CD4-positive, alpha-beta memory T cell (primary cell): ENCODE measurements around the gene CD3G. TPM values are rescaled to one million over a fixed set of nuclear protein-coding genes. Genes with fewer than 3 reads are reported as not detected.
"Not testable (repeated sequence)": the region's sequence is repeated elsewhere in the genome, so short reads cannot be mapped to it uniquely, and the experiment has no call there.

Experiments used
- CTCF ChIA-PET: fragments of 350-600 bp; sonication (Branson Sonifier 250); formaldehyde crosslinking; loops from one replicate; lab custom pipeline; 2021; ENCODE audit warnings: inconsistent platforms; ENCODE audit not compliant: partially characterized antibody; lab: Charles Lee
- POLR2A ChIA-PET: fragments of 350-600 bp; sonication (Branson Sonifier 250); formaldehyde crosslinking; loops from one replicate; lab custom pipeline; 2021; ENCODE audit not compliant: partially characterized antibody; lab: Charles Lee
- DNase-seq, 5 donors: peaks; one replicate each; pipeline versions ENCODE4 v3.0.0 to v3.0.0-alpha.2; 2020 to 2022; ENCODE audit warnings: mixed read lengths in 1 of 5
- H3K27ac ChIP-seq: one replicate; pipeline ENCODE4 v1.7.0; 2013; ENCODE audit warnings: low read depth, low read length
- H3K27me3 ChIP-seq: 2 replicates; pipeline ENCODE4 v1.7.0; 2013; ENCODE audit warnings: mild to moderate bottlenecking, low read length, moderate library complexity; ENCODE audit not compliant: insufficient read depth
- H3K36me3 ChIP-seq: 2 replicates; pipeline ENCODE4 v1.7.0; 2013; ENCODE audit warnings: mild to moderate bottlenecking, low read length, moderate library complexity; ENCODE audit not compliant: insufficient read depth
- H3K4me1 ChIP-seq: 2 replicates; pipeline ENCODE4 v1.7.0; 2013; ENCODE audit warnings: mild to moderate bottlenecking, low read length, moderate library complexity; ENCODE audit not compliant: insufficient read depth
- H3K4me3 ChIP-seq, 2 donors: one replicate each; pipeline ENCODE4 v1.7.0; 2013; ENCODE audit warnings: low read length in 2 of 2, mild to moderate bottlenecking in 1 of 2
- H3K9me3 ChIP-seq, 2 donors: one replicate each; pipeline ENCODE4 v1.7.0; 2013; ENCODE audit warnings: low read length in 2 of 2, control low read depth in 1 of 2; ENCODE audit not compliant: control insufficient read depth in 1 of 2
- H3K27ac Mint-ChIP-seq, 7 donors: one replicate each; pipeline ENCODE4 v1.8.0; 2020 to 2021; ENCODE audit warnings: mixed read lengths in 7 of 7, mild to moderate bottlenecking in 6 of 7, inconsistent platforms in 3 of 7, moderate library complexity in 3 of 7
- H3K27me3 Mint-ChIP-seq, 2 donors: one replicate each; pipeline ENCODE4 v1.8.0; 2020 to 2021; ENCODE audit warnings: mixed read lengths in 2 of 2
- H3K36me3 Mint-ChIP-seq, 2 donors: one replicate each; pipeline ENCODE4 v1.8.0; 2020 to 2021; ENCODE audit warnings: mixed read lengths in 2 of 2, inconsistent platforms in 1 of 2, mild to moderate bottlenecking in 1 of 2
- H3K4me1 Mint-ChIP-seq, 4 donors: one replicate each; pipeline ENCODE4 v1.8.0; 2020 to 2021; ENCODE audit warnings: mixed read lengths in 4 of 4, mild to moderate bottlenecking in 1 of 4
- H3K4me3 Mint-ChIP-seq, 8 donors: one replicate each; pipeline ENCODE4 v1.8.0; 2020 to 2021; ENCODE audit warnings: mixed read lengths in 8 of 8, mild to moderate bottlenecking in 7 of 8, moderate library complexity in 6 of 8, inconsistent platforms in 3 of 8
- H3K9me3 Mint-ChIP-seq, 8 donors: one replicate each; pipeline ENCODE4 v1.8.0; 2020 to 2021; ENCODE audit warnings: mixed read lengths in 8 of 8, mild to moderate bottlenecking in 5 of 8, inconsistent platforms in 3 of 8, moderate library complexity in 1 of 8
- intact Hi-C: fragments of 100-400 bp; cut with micrococcal nuclease; formaldehyde crosslinking; loops from one replicate; pipeline ENCODE4 v1.15.1; 2023
- polyA plus RNA-seq, 2 donors: library from polyadenylated mRNA; unstranded; fragments of 300-500 nt; fragmentation: Illumina TruSeq; gene quantifications; one replicate each; pipeline ENCODE4 v1.2.3, GENCODE V29; 2021
- total RNA-seq, 2 experiments: library from RNA; stranded (reverse); gene quantifications; one replicate each; pipeline ENCODE4 v1.2.3, GENCODE V29; 2021

The CD3G gene
- total and polyA plus RNA-seq, 4 experiments from 2014 or later = 131 to 417 (median 198) TPM

DNA sequence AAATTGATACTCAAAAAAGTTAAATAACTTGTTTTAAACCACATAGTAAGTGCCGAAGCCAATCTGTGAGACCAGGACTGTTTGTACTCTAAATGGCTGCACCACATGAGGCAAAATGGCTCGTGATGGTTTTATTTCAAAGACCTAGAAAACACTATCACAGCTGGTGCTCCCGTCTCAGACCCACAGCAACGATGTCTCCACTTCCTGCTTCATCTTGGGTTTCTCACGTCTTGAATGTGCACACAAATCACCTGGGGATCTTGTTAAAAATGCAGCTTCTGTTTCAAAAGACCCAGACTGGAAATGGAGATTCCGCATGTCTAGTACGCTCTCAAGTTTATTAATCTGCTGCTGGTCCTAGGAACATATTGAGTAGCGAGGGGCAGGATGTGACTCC, 38.4 kb upstream of the CD3G start:
- intact Hi-C loops = loop anchor here (1.0 to 5.0 kb wide), 4 partner anchors 9 to 132 kb away; partner anchors contain the start of genes CD3D and KMT2A
- Histone ChIP-seq H3K36me3 (peaks cover 9% of the 10 kb centered on the region), H3K4me3 (peak overlapping the region; percentile 96 to 97), H3K4me1 (peaks cover 76% of the 10 kb centered on the region), H3K9me3 (no peaks in the 10 kb centered on the region), H3K27ac (peak overlapping the region; percentile 91), H3K27me3 (no peaks in the 10 kb centered on the region)
- Mint-ChIP-seq H3K36me3 (peaks cover 49 to 57% of the 10 kb centered on the region in 2 donors), H3K27ac (peak overlapping the region; percentile 98 to 100 (median 99)), H3K4me1 (peaks cover 52 to 96% (median 73%) of the 10 kb centered on the region in 4 donors), H3K27me3 (no peaks in the 10 kb centered on the region), H3K9me3 (peaks cover 0 to 3% (median 0%) of the 10 kb centered on the region in 8 donors), H3K4me3 (peak overlapping the region; percentile 99 to 100 (median 100))
- DNase-seq = peak; percentile 68 to 78 (median 70)
- CTCF ChIA-PET = interaction anchor here (1.5 to 3.9 kb wide), 3 partner anchors 10 to 107 kb away, joined by 3 to 44 read pairs (median 18); no protein-coding TSS in a partner anchor
- POLR2A ChIA-PET = interaction anchor here (0.6 to 5.8 kb wide), 15 partner anchors 10 to 137 kb away, joined by 3 to 45 read pairs (median 5); partner anchors contain the start of genes JAML, MPZL3 and UBE4A

DNA sequence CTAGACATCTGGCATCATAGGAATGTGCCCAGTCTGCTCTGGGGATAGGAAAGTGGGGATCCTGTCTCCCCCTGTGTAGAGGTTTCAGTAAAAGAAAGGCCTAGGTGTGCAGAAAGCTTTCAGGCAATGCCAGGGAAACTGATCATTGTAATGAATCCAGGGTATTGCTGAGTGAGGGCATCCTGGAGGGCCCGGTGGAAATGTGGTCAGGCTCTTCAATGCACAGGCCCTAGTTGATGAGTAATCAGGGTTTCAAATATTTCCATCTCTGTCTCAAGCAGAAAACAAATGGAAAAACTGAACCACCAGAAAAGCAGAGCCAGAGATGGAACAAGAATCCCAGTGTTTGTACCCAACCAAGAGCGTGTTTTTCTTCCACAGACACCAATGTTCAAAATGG, 37.6 kb upstream of the CD3G start:
- H3K4me3 ChIP-seq = peak overlapping the region in 1 of 2 donors; percentile 44
- intact Hi-C loops = loop anchor here (5.0 kb wide), 1 partner anchor 131 kb away; the partner anchor contains the start of gene KMT2A

GRCh38 chr11:118308995-118309528, 35.1 kb upstream of the CD3G start:
- H3K27me3 Mint-ChIP-seq, H3K4me3 ChIP-seq, H3K9me3 ChIP-seq, H3K27me3 ChIP-seq, H3K9me3 Mint-ChIP-seq: not testable (repeated sequence)
- Histone ChIP-seq H3K27ac (peak overlapping the region; percentile 91), H3K36me3 (peaks cover 39% of the 10 kb centered on the region), H3K4me1 (peaks cover 80% of the 10 kb centered on the region)
- H3K4me3 Mint-ChIP-seq = peak overlapping the region; percentile 33 to 100 (median 62)
- H3K36me3 Mint-ChIP-seq = peaks cover 72 to 88% of the 10 kb centered on the region in 2 donors
- peak overlapping the region; percentile 69 to 99 (median 91) for H3K27ac Mint-ChIP-seq
- POLR2A ChIA-PET = interaction anchor here (0.8 to 1.9 kb wide), 5 partner anchors 10 to 111 kb away, joined by 4 to 9 read pairs (median 5); partner anchors contain the start of genes MPZL3 and UBE4A
- CTCF ChIA-PET = interaction anchor here (0.9 to 6.9 kb wide), 4 partner anchors 13 to 183 kb away, joined by 3 to 43 read pairs (median 4); no protein-coding TSS in a partner anchor
- intact Hi-C loops = loop anchor here (5.0 kb wide), 1 partner anchor 128 kb away; the partner anchor contains the start of gene KMT2A
- DNase-seq = peak in 1 of 5 donors; percentile 35
- peaks cover 53 to 94% (median 76%) of the 10 kb centered on the region in 4 donors for H3K4me1 Mint-ChIP-seq

More for the DNA sequence above, 37.6 kb upstream of the CD3G start:
- Histone ChIP-seq H3K27me3 (no peaks in the 10 kb centered on the region), H3K36me3 (peaks cover 16% of the 10 kb centered on the region), H3K9me3 (no peaks in the 10 kb centered on the region), H3K27ac (peak overlapping the region; percentile 91), H3K4me1 (peaks cover 79% of the 10 kb centered on the region)
- Mint-ChIP-seq H3K36me3 (peaks cover 49 to 65% of the 10 kb centered on the region in 2 donors), H3K4me3 (peak overlapping the region; percentile 80 to 100 (median 100)), H3K27ac (peak overlapping the region; percentile 65 to 99 (median 94)), H3K27me3 (no peaks in the 10 kb centered on the region), H3K9me3 (peaks cover 0 to 3% (median 0%) of the 10 kb centered on the region in 8 donors), H3K4me1 (peaks cover 48 to 96% (median 75%) of the 10 kb centered on the region in 4 donors)
- CTCF ChIA-PET = interaction anchor here (3.6 to 3.9 kb wide), 2 partner anchors 11 to 108 kb away, joined by 18 to 44 read pairs; no protein-coding TSS in a partner anchor
- DNase-seq = peak in 1 of 5 donors; percentile 75
- POLR2A ChIA-PET = interaction anchor here (0.9 to 5.8 kb wide), 9 partner anchors 10 to 129 kb away, joined by 3 to 45 read pairs (median 6); partner anchors contain the start of genes JAML, MPZL3 and UBE4A

DNA sequence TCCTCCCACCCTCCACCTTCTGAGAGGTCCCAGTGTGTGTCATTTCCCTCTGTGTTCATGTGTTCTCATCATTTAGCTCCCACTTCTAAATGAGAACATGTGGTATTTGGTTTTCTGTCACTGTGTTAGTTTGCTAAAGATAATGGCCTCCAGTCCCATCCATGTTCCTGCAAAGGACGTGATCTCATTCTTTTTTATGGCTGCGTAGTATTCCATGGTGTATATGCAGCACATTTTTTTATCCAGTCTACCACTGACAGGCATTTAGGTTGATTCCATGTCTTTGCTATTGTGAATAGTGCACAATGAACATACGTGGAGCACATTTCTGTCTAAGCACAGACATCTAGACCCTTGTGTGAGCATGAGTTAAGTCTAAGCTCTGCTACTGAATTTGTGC, 33.9 kb upstream of the CD3G start:
- no peak for DNase-seq
- intact Hi-C loops = no loop called here
- CTCF ChIA-PET = interaction anchor here (0.8 to 6.9 kb wide), 3 partner anchors 9 to 112 kb away, joined by 3 to 43 read pairs (median 8); no protein-coding TSS in a partner anchor
- Mint-ChIP-seq H3K27ac (peak overlapping the region; percentile 19 to 98 (median 89)), H3K27me3 (no peaks in the 10 kb centered on the region), H3K36me3 (peaks cover 77 to 88% of the 10 kb centered on the region in 2 donors), H3K4me1 (peaks cover 53 to 93% (median 79%) of the 10 kb centered on the region in 4 donors), H3K9me3 (peaks cover 0 to 3% (median 0%) of the 10 kb centered on the region in 8 donors), H3K4me3 (peak overlapping the region in 6 of 8 donors; percentile 31 to 75 (median 43))
- no peaks in the 10 kb centered on the region for H3K9me3 ChIP-seq
- no peak overlapping the region for H3K4me3 ChIP-seq
- H3K27ac ChIP-seq = no peak overlapping the region
- POLR2A ChIA-PET = interaction anchor here (1.2 to 2.0 kb wide), 3 partner anchors 15 to 112 kb away, joined by 4 to 7 read pairs (median 5); partner anchors contain the start of gene UBE4A
- H3K27me3 ChIP-seq = no peaks in the 10 kb centered on the region
- H3K36me3 ChIP-seq = peaks cover 49% of the 10 kb centered on the region
- peaks cover 86% of the 10 kb centered on the region for H3K4me1 ChIP-seq

GRCh38 chr11:118310781-118311485, 33.2 kb upstream of the CD3G start:
- Histone ChIP-seq H3K27me3 (no peaks in the 10 kb centered on the region), H3K9me3 (no peaks in the 10 kb centered on the region), H3K27ac (peak overlapping the region; percentile 41), H3K4me1 (peaks cover 93% of the 10 kb centered on the region), H3K36me3 (peaks cover 49% of the 10 kb centered on the region), H3K4me3 (no peak overlapping the region)
- H3K27me3 Mint-ChIP-seq = no peaks in the 10 kb centered on the region
- H3K4me1 Mint-ChIP-seq = peaks cover 56 to 95% (median 82%) of the 10 kb centered on the region in 4 donors
- intact Hi-C loops = no loop called here
- peak overlapping the region; percentile 64 to 98 (median 90) for H3K27ac Mint-ChIP-seq
- peak overlapping the region in 5 of 8 donors; percentile 20 to 74 (median 53) for H3K4me3 Mint-ChIP-seq
- ChIA-PET POLR2A (interaction anchor here (0.9 to 2.0 kb wide), 7 partner anchors 10 to 573 kb away, joined by 3 to 7 read pairs (median 4); partner anchors contain the start of genes CXCR5, JAML and UBE4A), CTCF (interaction anchor here (0.7 to 6.9 kb wide), 6 partner anchors 9 to 112 kb away, joined by 3 to 43 read pairs (median 4); no protein-coding TSS in a partner anchor)
- H3K36me3 Mint-ChIP-seq = peaks cover 78 to 89% of the 10 kb centered on the region in 2 donors
- no peak for DNase-seq
- H3K9me3 Mint-ChIP-seq = peaks cover 0 to 3% (median 0%) of the 10 kb centered on the region in 8 donors

DNA sequence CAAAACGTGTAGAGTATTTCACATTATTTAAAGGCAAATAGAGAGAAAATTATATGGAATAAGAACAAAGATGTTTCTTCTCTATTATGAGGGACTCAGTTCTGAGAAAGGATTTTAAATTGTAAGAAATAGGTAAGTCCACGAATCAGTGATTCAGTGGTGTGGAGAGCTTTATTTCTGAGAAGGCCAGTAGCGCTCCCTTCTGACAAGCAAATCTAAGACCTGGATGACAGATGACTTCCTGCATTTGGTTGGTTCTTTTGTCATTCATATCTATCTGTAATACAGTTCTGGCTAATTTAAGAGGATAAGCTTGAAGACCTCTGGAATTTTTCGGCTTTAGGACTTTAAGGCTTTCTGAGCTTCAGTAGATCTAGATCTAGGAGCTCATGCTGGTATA, 32.6 kb upstream of the CD3G start:
- Histone ChIP-seq H3K9me3 (no peaks in the 10 kb centered on the region), H3K27me3 (no peaks in the 10 kb centered on the region), H3K4me3 (no peak overlapping the region), H3K27ac (peak overlapping the region; percentile 35), H3K36me3 (peaks cover 49% of the 10 kb centered on the region), H3K4me1 (peaks cover 97% of the 10 kb centered on the region)
- intact Hi-C loops = no loop called here
- Mint-ChIP-seq H3K27me3 (no peaks in the 10 kb centered on the region), H3K9me3 (peaks cover 0 to 3% (median 0%) of the 10 kb centered on the region in 8 donors), H3K36me3 (peaks cover 75 to 91% of the 10 kb centered on the region in 2 donors), H3K4me3 (peak overlapping the region in 3 of 8 donors; percentile 46 to 74 (median 63)), H3K4me1 (peaks cover 59 to 96% (median 85%) of the 10 kb centered on the region in 4 donors), H3K27ac (peak overlapping the region; percentile 83 to 98 (median 90))
- ChIA-PET CTCF (interaction anchor here (0.7 to 6.9 kb wide), 6 partner anchors 10 to 113 kb away, joined by 3 to 43 read pairs (median 4); no protein-coding TSS in a partner anchor), POLR2A (interaction anchor here (0.9 to 2.0 kb wide), 7 partner anchors 10 to 572 kb away, joined by 3 to 7 read pairs (median 4); partner anchors contain the start of genes CXCR5, JAML and UBE4A)
- DNase-seq = peak in 1 of 5 donors; percentile 24
